MM.1S (cell line): ENCODE measurements around the gene FOLH1.
"Not testable (repeated sequence)": the region's sequence is repeated elsewhere in the genome, so short reads cannot be mapped to it uniquely, and the experiment has no call there.

Experiments
- EZH2 ChIP-seq: fragments of 300-600 bp; sonication (generic); optimal IDR thresholded peaks from 2 replicates; pipeline ENCODE3; 2017; ENCODE audit warnings: low read depth, mild to moderate bottlenecking, antibody characterized with exemption, low read length, mixed read lengths
- TF ChIP-seq, protein P1 (sequence below): fragments of 300-600 bp; sonication (generic); IDR thresholded peaks from 2 replicates; pipeline ENCODE4 v1.5.1; 2016; ENCODE audit warnings: antibody characterized with exemption, low read length, mixed read lengths

DNA sequence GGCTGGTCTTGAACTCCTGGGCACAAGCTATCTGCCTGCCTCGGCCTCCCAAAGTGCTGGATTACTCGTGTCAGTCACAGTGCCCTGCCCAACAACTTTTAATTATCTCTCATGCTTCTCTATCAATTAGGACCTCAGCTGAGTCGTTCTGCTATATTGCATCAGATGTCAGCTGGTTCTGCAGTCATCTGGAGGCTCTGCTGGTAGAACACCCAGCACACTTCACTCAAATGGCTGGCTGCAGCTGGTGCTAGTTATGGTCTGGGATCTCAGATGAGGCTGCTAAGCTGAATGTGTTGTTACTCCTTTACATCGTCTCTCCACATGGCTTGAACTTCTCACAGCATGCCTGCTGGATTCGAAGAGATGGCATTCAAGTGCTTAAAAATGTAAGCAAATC lies 42.8 kb upstream of the FOLH1 start:
- TF ChIP-seq, protein P1, sequence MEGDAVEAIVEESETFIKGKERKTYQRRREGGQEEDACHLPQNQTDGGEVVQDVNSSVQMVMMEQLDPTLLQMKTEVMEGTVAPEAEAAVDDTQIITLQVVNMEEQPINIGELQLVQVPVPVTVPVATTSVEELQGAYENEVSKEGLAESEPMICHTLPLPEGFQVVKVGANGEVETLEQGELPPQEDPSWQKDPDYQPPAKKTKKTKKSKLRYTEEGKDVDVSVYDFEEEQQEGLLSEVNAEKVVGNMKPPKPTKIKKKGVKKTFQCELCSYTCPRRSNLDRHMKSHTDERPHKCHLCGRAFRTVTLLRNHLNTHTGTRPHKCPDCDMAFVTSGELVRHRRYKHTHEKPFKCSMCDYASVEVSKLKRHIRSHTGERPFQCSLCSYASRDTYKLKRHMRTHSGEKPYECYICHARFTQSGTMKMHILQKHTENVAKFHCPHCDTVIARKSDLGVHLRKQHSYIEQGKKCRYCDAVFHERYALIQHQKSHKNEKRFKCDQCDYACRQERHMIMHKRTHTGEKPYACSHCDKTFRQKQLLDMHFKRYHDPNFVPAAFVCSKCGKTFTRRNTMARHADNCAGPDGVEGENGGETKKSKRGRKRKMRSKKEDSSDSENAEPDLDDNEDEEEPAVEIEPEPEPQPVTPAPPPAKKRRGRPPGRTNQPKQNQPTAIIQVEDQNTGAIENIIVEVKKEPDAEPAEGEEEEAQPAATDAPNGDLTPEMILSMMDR = not testable (repeated sequence)
- not testable (repeated sequence) for TF ChIP-seq EZH2
